Measurements from ENCODE around the gene MTHFD1. TPM values are rescaled to one million over a fixed set of nuclear protein-coding genes. Genes with fewer than 3 reads are reported as not detected.
A peak's percentile ranks its signal among the peaks of the same experiment; 100 is the strongest.

Gene MTHFD1
- total and polyA plus RNA-seq, 9 of the 15 experiments (the other 6 are each of a cell fraction or from before 2014, with no cell fraction given) = 66.7 to 158 (median 90.9) TPM

DNA sequence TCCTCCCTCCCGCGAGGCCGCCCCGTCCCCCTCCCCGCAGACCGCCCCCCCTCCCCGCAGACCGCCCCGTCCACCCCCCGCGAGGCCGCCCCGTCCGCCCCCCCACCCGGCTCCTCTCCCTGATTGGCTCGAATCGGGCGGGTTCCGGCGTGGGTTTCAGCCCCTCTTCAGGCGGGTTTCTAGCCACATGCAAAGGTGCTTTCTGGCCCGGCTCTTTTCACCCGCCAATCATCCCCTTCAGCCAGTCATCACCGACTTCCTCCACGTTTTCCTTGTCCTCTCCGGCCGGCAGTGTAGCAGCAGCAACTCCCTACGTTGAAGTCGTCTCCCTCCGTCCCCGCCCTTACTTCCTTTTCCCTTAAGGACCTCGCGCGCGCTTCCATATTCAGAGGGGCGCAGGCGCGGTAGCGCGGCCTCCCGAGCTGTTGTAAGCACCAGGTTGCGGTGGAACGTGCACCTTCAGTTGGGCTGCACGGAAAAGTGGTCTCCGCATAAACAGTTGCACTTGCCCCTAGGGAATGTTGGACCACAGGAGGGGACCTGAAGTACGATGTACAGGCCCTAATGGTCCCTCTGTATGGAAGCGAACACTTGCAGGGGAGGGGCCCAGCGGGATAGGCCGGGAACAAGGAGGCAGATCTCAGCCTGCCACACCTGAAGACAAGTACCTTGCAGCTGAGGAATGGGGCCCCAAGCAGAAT is 49.4 kb upstream of the MTHFD1 start (continued):
- TF ChIP-seq, protein P1, sequence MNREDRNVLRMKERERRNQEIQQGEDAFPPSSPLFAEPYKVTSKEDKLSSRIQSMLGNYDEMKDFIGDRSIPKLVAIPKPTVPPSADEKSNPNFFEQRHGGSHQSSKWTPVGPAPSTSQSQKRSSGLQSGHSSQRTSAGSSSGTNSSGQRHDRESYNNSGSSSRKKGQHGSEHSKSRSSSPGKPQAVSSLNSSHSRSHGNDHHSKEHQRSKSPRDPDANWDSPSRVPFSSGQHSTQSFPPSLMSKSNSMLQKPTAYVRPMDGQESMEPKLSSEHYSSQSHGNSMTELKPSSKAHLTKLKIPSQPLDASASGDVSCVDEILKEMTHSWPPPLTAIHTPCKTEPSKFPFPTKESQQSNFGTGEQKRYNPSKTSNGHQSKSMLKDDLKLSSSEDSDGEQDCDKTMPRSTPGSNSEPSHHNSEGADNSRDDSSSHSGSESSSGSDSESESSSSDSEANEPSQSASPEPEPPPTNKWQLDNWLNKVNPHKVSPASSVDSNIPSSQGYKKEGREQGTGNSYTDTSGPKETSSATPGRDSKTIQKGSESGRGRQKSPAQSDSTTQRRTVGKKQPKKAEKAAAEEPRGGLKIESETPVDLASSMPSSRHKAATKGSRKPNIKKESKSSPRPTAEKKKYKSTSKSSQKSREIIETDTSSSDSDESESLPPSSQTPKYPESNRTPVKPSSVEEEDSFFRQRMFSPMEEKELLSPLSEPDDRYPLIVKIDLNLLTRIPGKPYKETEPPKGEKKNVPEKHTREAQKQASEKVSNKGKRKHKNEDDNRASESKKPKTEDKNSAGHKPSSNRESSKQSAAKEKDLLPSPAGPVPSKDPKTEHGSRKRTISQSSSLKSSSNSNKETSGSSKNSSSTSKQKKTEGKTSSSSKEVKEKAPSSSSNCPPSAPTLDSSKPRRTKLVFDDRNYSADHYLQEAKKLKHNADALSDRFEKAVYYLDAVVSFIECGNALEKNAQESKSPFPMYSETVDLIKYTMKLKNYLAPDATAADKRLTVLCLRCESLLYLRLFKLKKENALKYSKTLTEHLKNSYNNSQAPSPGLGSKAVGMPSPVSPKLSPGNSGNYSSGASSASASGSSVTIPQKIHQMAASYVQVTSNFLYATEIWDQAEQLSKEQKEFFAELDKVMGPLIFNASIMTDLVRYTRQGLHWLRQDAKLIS (CRISPR knock-in tag; IDR thresholded peaks at IDR 0.05) = no peak
- TF ChIP-seq ELF1 (tag; IDR thresholded peaks at IDR 0.05) (peak; percentile 58; the same call in 1 of the 2 replicates), ZNF146 (CRISPR knock-in tag; IDR thresholded peaks at IDR 0.05; ENCODE audit: unreplicated experiment) (no peak), ZFX (CRISPR knock-in tag; IDR thresholded peaks at IDR 0.05) (peak; percentile 66), KAT2B (IDR thresholded peaks at IDR 0.05; ENCODE audit: low read depth, low read length) (no peak), MTA1 (IDR thresholded peaks at IDR 0.05; ENCODE audit: borderline replicate concordance) (no peak), TCFL5 (CRISPR knock-in tag; conservative IDR thresholded peaks at IDR 0.05) (no peak), CBX3 (IDR thresholded peaks at IDR 0.05; ENCODE audit: borderline replicate concordance in 1 of 2, low read length in 2 of 2) (peak in 1 of 2 experiments; percentile 15; a peak in 1 of 3 replicates), NFYB (IDR thresholded peaks at IDR 0.05; ENCODE audit: extremely low read depth, insufficient read length) (peak; percentile 37), MAZ (CRISPR knock-in tag; conservative IDR thresholded peaks at IDR 0.05 in 1 of 2, IDR thresholded peaks at IDR 0.05 in 1 of 2) (peak; percentile 54 to 76; a peak in 3 of 4 replicates), POLR2B (IDR thresholded peaks at IDR 0.05; ENCODE audit: low read depth, partially characterized antibody) (peak; percentile 68), POLR2A (conservative IDR thresholded peaks at IDR 0.05) (peak; percentile 82), HCFC1 (IDR thresholded peaks at IDR 0.05; ENCODE audit: low read depth, low read length) (peak; percentile 52)
- TF ChIP-seq, protein P2, sequence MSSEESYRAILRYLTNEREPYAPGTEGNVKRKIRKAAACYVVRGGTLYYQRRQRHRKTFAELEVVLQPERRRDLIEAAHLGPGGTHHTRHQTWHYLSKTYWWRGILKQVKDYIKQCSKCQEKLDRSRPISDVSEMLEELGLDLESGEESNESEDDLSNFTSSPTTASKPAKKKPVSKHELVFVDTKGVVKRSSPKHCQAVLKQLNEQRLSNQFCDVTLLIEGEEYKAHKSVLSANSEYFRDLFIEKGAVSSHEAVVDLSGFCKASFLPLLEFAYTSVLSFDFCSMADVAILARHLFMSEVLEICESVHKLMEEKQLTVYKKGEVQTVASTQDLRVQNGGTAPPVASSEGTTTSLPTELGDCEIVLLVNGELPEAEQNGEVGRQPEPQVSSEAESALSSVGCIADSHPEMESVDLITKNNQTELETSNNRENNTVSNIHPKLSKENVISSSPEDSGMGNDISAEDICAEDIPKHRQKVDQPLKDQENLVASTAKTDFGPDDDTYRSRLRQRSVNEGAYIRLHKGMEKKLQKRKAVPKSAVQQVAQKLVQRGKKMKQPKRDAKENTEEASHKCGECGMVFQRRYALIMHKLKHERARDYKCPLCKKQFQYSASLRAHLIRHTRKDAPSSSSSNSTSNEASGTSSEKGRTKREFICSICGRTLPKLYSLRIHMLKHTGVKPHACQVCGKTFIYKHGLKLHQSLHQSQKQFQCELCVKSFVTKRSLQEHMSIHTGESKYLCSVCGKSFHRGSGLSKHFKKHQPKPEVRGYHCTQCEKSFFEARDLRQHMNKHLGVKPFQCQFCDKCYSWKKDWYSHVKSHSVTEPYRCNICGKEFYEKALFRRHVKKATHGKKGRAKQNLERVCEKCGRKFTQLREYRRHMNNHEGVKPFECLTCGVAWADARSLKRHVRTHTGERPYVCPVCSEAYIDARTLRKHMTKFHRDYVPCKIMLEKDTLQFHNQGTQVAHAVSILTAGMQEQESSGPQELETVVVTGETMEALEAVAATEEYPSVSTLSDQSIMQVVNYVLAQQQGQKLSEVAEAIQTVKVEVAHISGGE (CRISPR knock-in tag; IDR thresholded peaks at IDR 0.05) = peak in 1 of 3 experiments; percentile 78; a peak in 3 of 6 replicates
- TF ChIP-seq, protein P3, sequence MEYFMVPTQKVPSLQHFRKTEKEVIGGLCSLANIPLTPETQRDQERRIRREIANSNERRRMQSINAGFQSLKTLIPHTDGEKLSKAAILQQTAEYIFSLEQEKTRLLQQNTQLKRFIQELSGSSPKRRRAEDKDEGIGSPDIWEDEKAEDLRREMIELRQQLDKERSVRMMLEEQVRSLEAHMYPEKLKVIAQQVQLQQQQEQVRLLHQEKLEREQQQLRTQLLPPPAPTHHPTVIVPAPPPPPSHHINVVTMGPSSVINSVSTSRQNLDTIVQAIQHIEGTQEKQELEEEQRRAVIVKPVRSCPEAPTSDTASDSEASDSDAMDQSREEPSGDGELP (CRISPR knock-in tag; IDR thresholded peaks at IDR 0.05; ENCODE audit: borderline replicate concordance) = no peak; the same call in 1 of the 2 replicates
- TF ChIP-seq, protein P4, sequence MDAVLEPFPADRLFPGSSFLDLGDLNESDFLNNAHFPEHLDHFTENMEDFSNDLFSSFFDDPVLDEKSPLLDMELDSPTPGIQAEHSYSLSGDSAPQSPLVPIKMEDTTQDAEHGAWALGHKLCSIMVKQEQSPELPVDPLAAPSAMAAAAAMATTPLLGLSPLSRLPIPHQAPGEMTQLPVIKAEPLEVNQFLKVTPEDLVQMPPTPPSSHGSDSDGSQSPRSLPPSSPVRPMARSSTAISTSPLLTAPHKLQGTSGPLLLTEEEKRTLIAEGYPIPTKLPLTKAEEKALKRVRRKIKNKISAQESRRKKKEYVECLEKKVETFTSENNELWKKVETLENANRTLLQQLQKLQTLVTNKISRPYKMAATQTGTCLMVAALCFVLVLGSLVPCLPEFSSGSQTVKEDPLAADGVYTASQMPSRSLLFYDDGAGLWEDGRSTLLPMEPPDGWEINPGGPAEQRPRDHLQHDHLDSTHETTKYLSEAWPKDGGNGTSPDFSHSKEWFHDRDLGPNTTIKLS (IDR thresholded peaks at IDR 0.05; ENCODE audit: borderline replicate concordance, low read depth) = 0 out of 2 replicates have a peak, but pooled peaks have one; percentile 13
